ENCODE measurements around the gene IFNAR2.

The IFNAR2 gene

DNA sequence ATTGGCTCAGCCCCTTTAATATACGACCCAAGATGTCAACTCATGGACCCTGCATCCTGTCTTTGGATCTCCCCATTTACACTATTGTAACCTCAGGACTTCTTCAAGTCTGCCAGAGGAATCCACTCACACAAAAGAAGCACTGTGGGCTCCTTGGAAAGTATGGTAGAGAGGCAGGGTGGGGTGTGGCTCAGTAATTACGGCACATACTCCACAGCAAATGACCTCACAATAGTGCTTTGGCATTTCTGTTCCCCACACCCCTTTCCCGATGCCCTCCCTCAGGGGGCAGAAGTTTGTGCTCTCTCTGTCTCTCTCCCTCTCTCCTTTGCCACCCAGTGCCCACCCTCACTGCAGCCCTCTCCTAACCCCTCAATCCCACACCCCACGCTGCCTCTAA is 27.8 kb upstream of the IFNAR2 start:
- peaks cover 0 to 11% (median 2%) of the 10 kb centered on the region in 4 donors for H3K4me1 ChIP-seq
- H3K27me3 ChIP-seq, result no peaks in the 10 kb centered on the region
- H3K36me3 ChIP-seq, result no peaks in the 10 kb centered on the region
- intact Hi-C loops (cut with DNase I; ENCODE audit: low total_unique reads), result loop anchor here (5.0 kb wide), 1 partner anchor 245 kb away; no protein-coding TSS in a partner anchor
- no peaks in the 10 kb centered on the region for H3K9me3 ChIP-seq
- DNase-seq, result no peak
- no peak overlapping the region for H3K27ac ChIP-seq
- TF ChIP-seq, protein P1, sequence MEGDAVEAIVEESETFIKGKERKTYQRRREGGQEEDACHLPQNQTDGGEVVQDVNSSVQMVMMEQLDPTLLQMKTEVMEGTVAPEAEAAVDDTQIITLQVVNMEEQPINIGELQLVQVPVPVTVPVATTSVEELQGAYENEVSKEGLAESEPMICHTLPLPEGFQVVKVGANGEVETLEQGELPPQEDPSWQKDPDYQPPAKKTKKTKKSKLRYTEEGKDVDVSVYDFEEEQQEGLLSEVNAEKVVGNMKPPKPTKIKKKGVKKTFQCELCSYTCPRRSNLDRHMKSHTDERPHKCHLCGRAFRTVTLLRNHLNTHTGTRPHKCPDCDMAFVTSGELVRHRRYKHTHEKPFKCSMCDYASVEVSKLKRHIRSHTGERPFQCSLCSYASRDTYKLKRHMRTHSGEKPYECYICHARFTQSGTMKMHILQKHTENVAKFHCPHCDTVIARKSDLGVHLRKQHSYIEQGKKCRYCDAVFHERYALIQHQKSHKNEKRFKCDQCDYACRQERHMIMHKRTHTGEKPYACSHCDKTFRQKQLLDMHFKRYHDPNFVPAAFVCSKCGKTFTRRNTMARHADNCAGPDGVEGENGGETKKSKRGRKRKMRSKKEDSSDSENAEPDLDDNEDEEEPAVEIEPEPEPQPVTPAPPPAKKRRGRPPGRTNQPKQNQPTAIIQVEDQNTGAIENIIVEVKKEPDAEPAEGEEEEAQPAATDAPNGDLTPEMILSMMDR (IDR thresholded peaks at IDR 0.05), result no peak
- no peak overlapping the region for H3K4me3 ChIP-seq

DNA sequence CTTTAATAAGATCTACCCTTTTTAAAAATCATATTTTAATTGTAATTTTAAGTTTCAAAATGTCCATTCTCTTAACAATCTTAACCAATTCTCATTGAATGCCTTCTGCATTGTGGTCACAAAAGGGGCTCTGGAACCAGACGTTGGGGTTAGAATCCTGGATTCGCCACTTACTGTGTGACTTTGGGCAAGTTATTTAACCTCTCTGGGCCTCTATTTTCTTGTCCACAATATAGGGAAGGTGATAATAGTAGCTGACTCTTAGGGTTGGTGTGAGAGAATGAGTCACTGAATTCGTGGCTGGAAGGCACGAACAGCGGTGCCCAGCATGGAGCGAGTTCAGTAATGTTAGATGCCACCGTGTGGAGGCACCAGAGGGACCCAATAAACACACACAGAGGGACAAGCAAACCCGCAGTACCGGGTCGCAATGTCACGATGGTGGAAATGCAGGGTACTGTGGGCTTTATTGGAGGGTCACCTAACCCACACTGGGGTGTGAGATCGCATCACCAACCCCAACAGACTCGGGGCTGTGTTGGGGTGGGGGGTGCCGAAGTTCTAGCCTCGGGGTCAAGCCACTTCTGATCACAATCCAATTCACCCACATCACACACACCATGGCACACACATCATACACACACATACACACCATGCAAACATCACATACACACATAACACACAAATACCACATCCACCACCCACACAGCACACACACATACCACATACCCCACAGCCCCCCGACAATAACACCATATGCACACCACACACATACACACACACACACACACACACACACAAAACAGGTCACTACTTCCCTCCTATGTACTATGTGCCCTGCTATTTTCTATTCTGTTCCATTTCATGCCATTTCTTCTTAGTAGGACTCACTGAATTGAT is 27.0 kb upstream of the IFNAR2 start:
- Histone ChIP-seq H3K9me3 (no peaks in the 10 kb centered on the region), H3K4me3 (no peak overlapping the region), H3K27ac (peak overlapping the region in 1 of 2 donors; percentile 13), H3K27me3 (no peaks in the 10 kb centered on the region), H3K36me3 (no peaks in the 10 kb centered on the region), H3K4me1 (peaks cover 0 to 9% (median 2%) of the 10 kb centered on the region in 4 donors)
- TF ChIP-seq, protein P1 (IDR thresholded peaks at IDR 0.05), result no peak
- no peak for DNase-seq
- intact Hi-C loops (cut with DNase I; ENCODE audit: low total_unique reads), result loop anchor here (5.0 kb wide), 1 partner anchor 245 kb away; no protein-coding TSS in a partner anchor

GRCh38 chr21:33203371-33203724 is 26.4 kb upstream of the IFNAR2 start:
- Histone ChIP-seq H3K36me3 (no peaks in the 10 kb centered on the region), H3K27me3 (no peaks in the 10 kb centered on the region), H3K4me1 (peaks cover 0 to 9% (median 2%) of the 10 kb centered on the region in 4 donors), H3K9me3 (no peaks in the 10 kb centered on the region), H3K4me3 (no peak overlapping the region), H3K27ac (peak overlapping the region; percentile 8 to 13)
- intact Hi-C loops (cut with DNase I; ENCODE audit: low total_unique reads), result loop anchor here (5.0 kb wide), 1 partner anchor 244 kb away; no protein-coding TSS in a partner anchor
- no peak for DNase-seq
- TF ChIP-seq, protein P1 (IDR thresholded peaks at IDR 0.05), result no peak

DNA sequence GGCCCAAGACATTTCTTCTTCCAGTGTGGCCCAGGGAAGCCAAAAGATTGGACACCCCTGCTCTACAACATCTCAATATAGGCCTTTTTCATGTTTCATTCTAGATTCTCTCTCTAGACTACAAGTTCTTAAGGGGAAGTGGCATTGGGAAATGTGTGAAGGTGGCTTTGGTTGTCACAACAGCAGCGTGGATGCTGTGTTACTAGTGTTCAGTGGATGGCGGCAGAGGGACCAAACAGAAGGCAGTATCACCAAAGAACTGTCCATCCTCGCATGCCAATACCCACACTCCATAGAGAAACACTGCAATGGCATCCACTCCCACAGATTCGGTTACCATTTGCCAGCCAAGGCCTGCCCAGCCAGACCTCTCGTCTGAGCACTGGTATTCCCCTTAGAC is 24.3 kb upstream of the IFNAR2 start:
- intact Hi-C loops (cut with DNase I; ENCODE audit: low total_unique reads), result no loop called here
- no peaks in the 10 kb centered on the region for H3K9me3 ChIP-seq
- H3K27me3 ChIP-seq, result no peaks in the 10 kb centered on the region
- H3K27ac ChIP-seq, result no peak overlapping the region
- peaks cover 0 to 9% (median 2%) of the 10 kb centered on the region in 4 donors for H3K4me1 ChIP-seq
- TF ChIP-seq, protein P1 (IDR thresholded peaks at IDR 0.05), result no peak
- no peak for DNase-seq
- no peaks in the 10 kb centered on the region for H3K36me3 ChIP-seq
- no peak overlapping the region for H3K4me3 ChIP-seq

DNA sequence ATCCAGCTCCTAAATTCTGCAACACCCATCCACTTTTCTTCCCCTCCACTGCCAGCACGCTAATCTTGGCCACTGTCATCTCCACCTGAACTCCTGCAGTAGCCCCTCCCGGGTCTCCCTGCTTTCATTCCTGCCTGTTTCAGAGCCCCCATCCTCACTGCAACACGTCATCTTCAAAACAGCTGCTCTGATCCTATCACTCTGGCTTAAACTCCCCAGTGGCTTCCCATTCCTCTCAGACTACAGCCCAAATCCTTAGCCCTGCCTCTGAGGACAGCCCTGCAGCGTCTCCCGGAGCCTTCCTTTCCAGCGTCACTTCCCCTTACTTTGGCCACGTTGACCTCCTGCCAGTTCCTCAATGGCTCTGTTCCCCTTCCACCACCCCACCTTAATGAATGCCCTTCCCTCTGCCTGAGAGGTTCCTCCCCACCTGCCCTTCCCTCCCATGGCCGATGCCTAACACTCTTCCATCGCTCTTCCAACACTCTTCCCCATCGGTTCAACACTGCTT is 22.9 kb upstream of the IFNAR2 start:
- intact Hi-C loops (cut with DNase I; ENCODE audit: low total_unique reads), result no loop called here
- TF ChIP-seq, protein P1 (IDR thresholded peaks at IDR 0.05), result no peak
- DNase-seq, result no peak
- Histone ChIP-seq H3K4me3 (no peak overlapping the region), H3K9me3 (no peaks in the 10 kb centered on the region), H3K27me3 (no peaks in the 10 kb centered on the region), H3K36me3 (no peaks in the 10 kb centered on the region), H3K27ac (no peak overlapping the region), H3K4me1 (peaks cover 0 to 9% (median 3%) of the 10 kb centered on the region in 4 donors)

All from tibial artery (tissue), 4 donors.